ENCODE data around the gene TLDC2.

DNA sequence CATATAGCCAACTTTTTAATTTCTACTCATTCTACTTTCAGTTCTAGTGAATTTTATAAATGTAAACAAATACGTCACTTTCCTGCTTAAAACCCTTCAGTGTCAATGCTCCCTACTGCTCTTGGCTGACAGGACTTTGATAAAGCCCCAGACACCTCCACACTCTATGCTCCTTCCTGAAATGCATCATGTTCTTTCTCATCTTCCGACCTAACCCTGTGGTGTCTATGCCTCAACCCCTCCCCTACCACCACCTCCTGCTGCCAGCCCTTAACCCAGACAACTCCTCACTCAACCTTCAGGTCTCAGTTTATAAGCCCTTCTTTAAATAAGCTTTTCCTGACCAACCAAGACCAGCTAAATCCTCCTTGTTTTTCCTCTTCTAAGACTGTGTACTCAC lies 19.1 kb downstream of the TLDC2 start:
- TF ChIP-seq, protein P1, sequence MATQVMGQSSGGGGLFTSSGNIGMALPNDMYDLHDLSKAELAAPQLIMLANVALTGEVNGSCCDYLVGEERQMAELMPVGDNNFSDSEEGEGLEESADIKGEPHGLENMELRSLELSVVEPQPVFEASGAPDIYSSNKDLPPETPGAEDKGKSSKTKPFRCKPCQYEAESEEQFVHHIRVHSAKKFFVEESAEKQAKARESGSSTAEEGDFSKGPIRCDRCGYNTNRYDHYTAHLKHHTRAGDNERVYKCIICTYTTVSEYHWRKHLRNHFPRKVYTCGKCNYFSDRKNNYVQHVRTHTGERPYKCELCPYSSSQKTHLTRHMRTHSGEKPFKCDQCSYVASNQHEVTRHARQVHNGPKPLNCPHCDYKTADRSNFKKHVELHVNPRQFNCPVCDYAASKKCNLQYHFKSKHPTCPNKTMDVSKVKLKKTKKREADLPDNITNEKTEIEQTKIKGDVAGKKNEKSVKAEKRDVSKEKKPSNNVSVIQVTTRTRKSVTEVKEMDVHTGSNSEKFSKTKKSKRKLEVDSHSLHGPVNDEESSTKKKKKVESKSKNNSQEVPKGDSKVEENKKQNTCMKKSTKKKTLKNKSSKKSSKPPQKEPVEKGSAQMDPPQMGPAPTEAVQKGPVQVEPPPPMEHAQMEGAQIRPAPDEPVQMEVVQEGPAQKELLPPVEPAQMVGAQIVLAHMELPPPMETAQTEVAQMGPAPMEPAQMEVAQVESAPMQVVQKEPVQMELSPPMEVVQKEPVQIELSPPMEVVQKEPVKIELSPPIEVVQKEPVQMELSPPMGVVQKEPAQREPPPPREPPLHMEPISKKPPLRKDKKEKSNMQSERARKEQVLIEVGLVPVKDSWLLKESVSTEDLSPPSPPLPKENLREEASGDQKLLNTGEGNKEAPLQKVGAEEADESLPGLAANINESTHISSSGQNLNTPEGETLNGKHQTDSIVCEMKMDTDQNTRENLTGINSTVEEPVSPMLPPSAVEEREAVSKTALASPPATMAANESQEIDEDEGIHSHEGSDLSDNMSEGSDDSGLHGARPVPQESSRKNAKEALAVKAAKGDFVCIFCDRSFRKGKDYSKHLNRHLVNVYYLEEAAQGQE (IDR thresholded peaks at IDR 0.05; ENCODE audit: insufficient read depth in 1 of 2, low read depth in 2 of 2, low read length in 2 of 2), result no peak
- TF ChIP-seq TAF1 (IDR thresholded peaks at IDR 0.05; ENCODE audit: borderline replicate concordance, insufficient read depth, low read length), result no peak

All from PFSK-1 (cell line).